ENCODE measurements around the gene HDAC4.

Gene HDAC4

GRCh38 chr2:239150125-239151011, 250.5 kb downstream of the HDAC4 start:
- no peak for DNase-seq
- in situ Hi-C loops (cut with MboI; ENCODE audit: low pct_unique_long_range_greater_than_20kb, low sequenced_read_pairs): no loop called here

DNA sequence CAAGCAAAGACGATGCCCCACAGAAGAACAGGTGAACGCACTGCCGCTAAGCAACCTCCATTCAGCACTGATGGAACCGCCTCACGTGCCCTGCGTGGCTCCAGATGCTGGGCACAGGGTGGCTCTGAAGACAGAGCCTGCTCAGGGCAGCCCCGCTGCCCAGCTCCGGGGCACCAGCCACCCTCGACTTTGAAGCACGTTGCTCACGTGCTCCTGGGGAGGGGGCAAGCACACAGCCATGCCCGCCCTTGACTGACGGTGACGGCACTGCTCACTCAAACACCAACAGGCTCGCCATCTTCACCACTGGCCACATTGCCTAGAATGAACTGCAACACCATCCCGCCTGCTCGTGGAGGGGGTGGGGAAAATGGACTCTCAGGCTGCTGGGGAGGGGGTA, 251.3 kb downstream of the HDAC4 start:
- no peak for DNase-seq
- in situ Hi-C loops (cut with MboI; ENCODE audit: low pct_unique_long_range_greater_than_20kb, low sequenced_read_pairs): no loop called here

DNA sequence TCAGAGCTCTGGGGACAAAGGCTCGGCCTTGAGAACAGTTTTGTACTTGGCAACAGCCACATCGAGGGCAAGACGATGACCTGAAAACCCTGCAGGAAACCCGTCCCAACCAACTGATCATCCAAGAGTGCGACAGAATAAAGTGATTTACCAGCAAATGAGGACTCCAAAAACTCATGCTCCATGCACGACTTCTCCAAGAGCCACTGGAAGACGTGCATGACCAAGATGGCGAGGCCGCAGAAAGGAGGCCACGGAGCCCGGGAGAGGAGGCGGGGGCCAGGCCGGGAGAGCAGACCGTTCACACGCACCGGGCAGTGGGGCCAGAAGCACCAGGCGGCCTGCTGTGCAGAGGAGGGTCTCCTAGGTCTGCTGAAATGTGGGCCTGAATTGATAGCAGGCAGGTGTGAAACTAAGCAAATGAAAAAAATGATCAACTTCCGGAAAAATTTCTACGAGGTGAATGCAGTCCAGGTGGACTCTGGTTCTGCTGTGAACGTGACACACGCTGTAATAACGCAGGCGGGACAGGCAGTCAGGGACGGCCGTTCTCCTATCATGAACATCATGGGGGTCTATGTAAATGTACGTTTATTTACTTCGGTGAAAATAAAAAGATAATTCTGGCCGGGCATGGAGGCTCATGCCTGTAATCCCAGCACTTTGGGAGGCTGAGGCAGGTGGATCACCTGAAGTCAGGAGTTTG, 252.2 kb downstream of the HDAC4 start:
- in situ Hi-C loops (cut with MboI; ENCODE audit: low pct_unique_long_range_greater_than_20kb, low sequenced_read_pairs): no loop called here
- DNase-seq: no peak

GRCh38 chr2:239147376-239147775, 253.4 kb downstream of the HDAC4 start:
- no peak for DNase-seq
- in situ Hi-C loops (cut with MboI; ENCODE audit: low pct_unique_long_range_greater_than_20kb, low sequenced_read_pairs): no loop called here

DNA sequence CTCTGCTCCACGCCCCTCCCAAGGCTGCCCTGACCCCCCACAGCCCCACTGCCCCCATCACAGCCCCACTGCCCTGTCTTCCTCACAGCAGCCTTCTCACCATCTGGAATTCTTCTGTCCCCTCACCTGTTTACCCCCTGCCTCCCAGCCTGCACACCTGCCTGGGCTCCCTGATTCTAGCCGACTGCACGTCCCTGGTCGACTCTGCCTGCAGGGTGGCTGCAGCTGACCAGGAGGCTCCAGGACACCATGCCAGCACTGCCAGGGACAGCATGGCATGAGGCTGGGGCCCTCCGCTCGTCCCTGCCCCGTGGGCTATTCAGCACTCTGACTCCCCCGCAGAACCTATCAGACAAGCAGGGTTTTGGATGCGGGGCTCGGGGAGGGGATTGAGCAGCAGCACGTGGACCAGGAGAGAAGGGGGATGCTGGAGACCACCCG, 254.1 kb downstream of the HDAC4 start:
- in situ Hi-C loops (cut with MboI; ENCODE audit: low pct_unique_long_range_greater_than_20kb, low sequenced_read_pairs): no loop called here
- no peak for DNase-seq

DNA sequence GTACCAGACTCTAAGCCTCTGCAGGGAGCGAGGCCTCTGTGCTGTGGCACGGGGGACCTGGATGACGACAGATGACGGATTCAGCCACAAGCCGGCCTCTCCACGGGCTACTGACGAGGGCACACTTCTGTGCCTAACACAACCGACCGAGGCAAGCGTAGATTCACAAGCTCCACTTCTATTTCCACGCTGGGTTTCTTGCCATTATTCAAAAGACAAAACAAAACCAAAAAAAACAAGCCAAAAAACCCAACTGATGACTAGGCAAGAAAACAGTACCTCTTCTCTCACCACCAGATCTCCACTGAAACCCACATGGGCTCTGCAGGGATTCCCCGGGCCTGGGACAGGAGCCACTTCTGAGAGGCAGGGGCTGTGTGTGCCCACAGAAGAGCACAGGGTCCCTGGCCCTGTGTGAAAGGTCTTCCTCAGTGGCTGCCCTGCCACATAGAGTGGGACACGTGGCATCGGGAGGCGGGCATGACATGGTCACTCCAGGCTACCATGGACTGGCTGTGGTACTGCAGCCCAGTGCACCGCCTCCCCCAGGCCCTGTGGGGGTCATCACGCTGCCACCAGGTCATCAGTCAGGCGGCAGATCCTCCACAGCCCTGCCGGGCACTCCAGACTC, 254.7 kb downstream of the HDAC4 start:
- in situ Hi-C loops (cut with MboI; ENCODE audit: low pct_unique_long_range_greater_than_20kb, low sequenced_read_pairs): no loop called here
- no peak for DNase-seq

DNA sequence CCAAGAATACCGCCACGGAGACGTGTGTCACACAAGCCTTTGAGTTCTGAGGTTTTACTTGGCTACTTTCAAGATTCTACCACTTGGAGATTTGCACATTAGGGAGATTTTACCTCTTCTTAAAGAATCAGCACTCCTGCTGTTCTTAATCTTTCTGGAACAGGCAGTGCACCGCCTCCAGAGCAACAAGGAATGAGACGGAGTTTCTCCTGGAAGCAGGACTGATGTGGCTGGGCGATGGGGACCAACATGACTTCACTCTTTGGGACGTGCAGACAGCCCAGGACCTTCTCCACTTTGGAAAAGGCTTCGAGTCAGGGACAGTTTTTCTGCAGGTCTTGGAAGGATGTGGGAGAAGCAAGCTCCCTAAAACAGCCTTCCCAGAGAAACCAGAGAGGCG, 255.2 kb downstream of the HDAC4 start:
- in situ Hi-C loops (cut with MboI; ENCODE audit: low pct_unique_long_range_greater_than_20kb, low sequenced_read_pairs): no loop called here
- no peak for DNase-seq

DNA sequence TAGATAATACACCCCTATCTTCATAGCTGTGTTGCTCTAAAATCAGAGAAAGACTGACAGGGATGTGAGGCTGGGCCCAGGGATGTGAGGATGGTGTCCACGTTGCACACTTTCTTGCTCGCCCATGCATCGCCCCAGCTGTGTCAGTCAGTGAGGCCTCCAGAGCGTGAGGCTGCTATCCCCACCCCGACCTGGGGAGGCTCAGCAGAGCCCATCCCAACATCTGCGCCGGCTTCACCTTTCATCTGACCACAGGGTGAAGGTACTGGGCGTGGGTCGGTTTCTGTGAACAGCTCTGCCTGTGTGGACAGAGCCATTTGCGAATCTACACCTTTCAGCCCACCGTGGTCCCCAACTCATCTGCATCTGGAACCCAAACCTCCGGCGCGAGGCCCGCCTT, 255.7 kb downstream of the HDAC4 start:
- in situ Hi-C loops (cut with MboI; ENCODE audit: low pct_unique_long_range_greater_than_20kb, low sequenced_read_pairs): no loop called here

GRCh38 chr2:239144713-239144999, 256.2 kb downstream of the HDAC4 start:
- in situ Hi-C loops (cut with MboI; ENCODE audit: low pct_unique_long_range_greater_than_20kb, low sequenced_read_pairs): no loop called here
- no peak for DNase-seq

More for the DNA sequence above, 255.7 kb downstream of the HDAC4 start:
- no peak for DNase-seq

GRCh38 chr2:239143858-239144712, 256.7 kb downstream of the HDAC4 start:
- DNase-seq: peak; percentile 34
- in situ Hi-C loops (cut with MboI; ENCODE audit: low pct_unique_long_range_greater_than_20kb, low sequenced_read_pairs): no loop called here

DNA sequence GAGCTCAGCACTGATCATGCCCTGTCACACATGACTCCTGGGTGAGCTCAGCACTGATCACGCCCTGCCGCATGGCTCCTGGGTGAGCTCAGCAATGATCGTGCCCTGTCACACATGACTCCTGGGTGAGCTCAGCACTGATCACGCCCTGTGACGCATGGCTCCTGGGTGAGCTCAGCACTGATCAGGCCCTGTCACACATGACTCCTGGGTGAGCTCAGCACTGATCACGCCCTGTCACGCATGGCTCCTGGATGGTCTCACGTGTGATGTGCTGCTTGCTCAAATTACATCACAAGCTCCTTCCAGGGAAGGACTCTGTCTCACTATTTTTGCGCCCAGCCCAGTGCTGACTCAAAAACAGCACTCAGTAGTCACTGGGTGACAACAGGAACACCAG, 258.0 kb downstream of the HDAC4 start:
- in situ Hi-C loops (cut with MboI; ENCODE audit: low pct_unique_long_range_greater_than_20kb, low sequenced_read_pairs): no loop called here
- DNase-seq: no peak

- in situ Hi-C loops (cut with MboI; ENCODE audit: low pct_unique_long_range_greater_than_20kb, low sequenced_read_pairs): no loop called here
- DNase-seq: no peak
Observed at GRCh38 chr2:239142296-239142695, 258.5 kb downstream of the HDAC4 start.

GRCh38 chr2:239141021-239141760, 259.6 kb downstream of the HDAC4 start:
- no peak for DNase-seq
- in situ Hi-C loops (cut with MboI; ENCODE audit: low pct_unique_long_range_greater_than_20kb, low sequenced_read_pairs): no loop called here

GRCh38 chr2:239140346-239141020, 260.3 kb downstream of the HDAC4 start:
- no peak for DNase-seq
- in situ Hi-C loops (cut with MboI; ENCODE audit: low pct_unique_long_range_greater_than_20kb, low sequenced_read_pairs): no loop called here

GRCh38 chr2:239139566-239139965, 261.3 kb downstream of the HDAC4 start:
- no peak for DNase-seq
- in situ Hi-C loops (cut with MboI; ENCODE audit: low pct_unique_long_range_greater_than_20kb, low sequenced_read_pairs): no loop called here

GRCh38 chr2:239139101-239139500, 261.7 kb downstream of the HDAC4 start:
- no peak for DNase-seq
- in situ Hi-C loops (cut with MboI; ENCODE audit: low pct_unique_long_range_greater_than_20kb, low sequenced_read_pairs): no loop called here

- in situ Hi-C loops (cut with MboI; ENCODE audit: low pct_unique_long_range_greater_than_20kb, low sequenced_read_pairs): no loop called here
- no peak for DNase-seq
Observed at GRCh38 chr2:239138610-239139009, 262.2 kb downstream of the HDAC4 start.

- in situ Hi-C loops (cut with MboI; ENCODE audit: low pct_unique_long_range_greater_than_20kb, low sequenced_read_pairs): no loop called here
- DNase-seq: no peak
Observed at GRCh38 chr2:239137898-239138283, 262.9 kb downstream of the HDAC4 start.
